MM.1S (cell line): ENCODE measurements around the gene DCAF4.

Source experiments
- CTCF ChIP-seq: fragments of 300-600 bp; sonication (generic); IDR thresholded peaks from 2 replicates; pipeline ENCODE4 v1.5.1; 2016; ENCODE audit warnings: antibody characterized with exemption, low read length, mixed read lengths
- EZH2 ChIP-seq: fragments of 300-600 bp; sonication (generic); optimal IDR thresholded peaks from 2 replicates; pipeline ENCODE3; 2017; ENCODE audit warnings: low read depth, mild to moderate bottlenecking, antibody characterized with exemption, low read length, mixed read lengths
- EZH2phosphoT487 ChIP-seq: fragments of 300-600 bp; sonication (generic); IDR thresholded peaks from 2 replicates; pipeline ENCODE4 v1.6.1; 2018; ENCODE audit warnings: antibody characterized with exemption, low read length

GRCh38 chr14:72904218-72904617 lies 22.0 kb upstream of the DCAF4 start:
- no peak for TF ChIP-seq CTCF
- no peak for TF ChIP-seq EZH2
- TF ChIP-seq EZH2phosphoT487: no peak
